Measurements from ENCODE around the gene IPCEF1. TPM values are rescaled to one million over a fixed set of nuclear protein-coding genes. Genes with fewer than 3 reads are reported as not detected.

The IPCEF1 gene
- total RNA-seq, 1 experiment from 2014 or later: 0.48 TPM

DNA sequence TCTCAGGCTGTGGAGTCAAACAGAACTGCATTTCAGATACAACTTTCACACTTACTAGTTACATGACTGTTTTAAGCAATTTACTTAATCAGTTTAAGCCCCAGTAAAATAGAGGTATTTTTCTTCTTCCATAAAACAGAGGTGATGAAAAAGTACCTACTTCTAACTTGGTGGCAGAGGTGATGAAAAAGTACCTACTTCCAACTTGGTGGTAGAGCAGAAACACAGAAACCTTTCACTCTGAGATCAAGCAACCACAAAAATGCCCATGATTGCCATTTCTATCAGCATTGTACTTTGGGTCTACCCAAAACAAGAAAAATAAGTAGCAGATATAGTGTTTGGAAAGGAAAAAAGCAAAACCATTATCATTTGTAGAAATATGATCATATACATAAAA, 168.9 kb downstream of the IPCEF1 start:
- Histone ChIP-seq H2BK12ac (ENCODE audit: insufficient read length, low read depth, low read length) (no peak overlapping the region), H2AK5ac (ENCODE audit: insufficient read length, low read length) (no peak overlapping the region), H3K18ac (ENCODE audit: insufficient read length, low read depth, low read length) (no peak overlapping the region), H3K23me2 (ENCODE audit: insufficient read length, low read depth, low read length, poor library complexity, severe bottlenecking) (no peaks in the 10 kb centered on the region), H3K9me3 (ENCODE audit: control insufficient read depth, low read depth, low read length) (no peaks in the 10 kb centered on the region), H4K5ac (ENCODE audit: insufficient read length, low read depth, low read length) (no peak overlapping the region), H3K14ac (ENCODE audit: insufficient read depth, low read length) (no peak overlapping the region), H4K91ac (ENCODE audit: insufficient read length, low read depth, low read length) (no peak overlapping the region), H2BK15ac (ENCODE audit: low read depth, low read length) (no peak overlapping the region), H4K8ac (replicated peaks; ENCODE audit: insufficient read length, low read depth, low read length) (no peak overlapping the region), H3K27me3 (ENCODE audit: insufficient read depth, low read length) (no peaks in the 10 kb centered on the region), H3K9ac (ENCODE audit: extremely low read depth, insufficient read length, low read length) (no peak overlapping the region), H4K20me1 (ENCODE audit: control insufficient read depth, insufficient read depth, insufficient read length) (no peaks in the 10 kb centered on the region), H3K23ac (ENCODE audit: insufficient read length, low read depth, low read length) (no peak overlapping the region), H2BK120ac (ENCODE audit: low read depth, low read length, poor library complexity, severe bottlenecking) (no peak overlapping the region), H3K56ac (ENCODE audit: insufficient read length, low read depth, low read length) (no peak overlapping the region), H3K4ac (ENCODE audit: low read depth, low read length) (no peak overlapping the region), H3K4me1 (ENCODE audit: insufficient read depth, low read length) (no peaks in the 10 kb centered on the region), H2BK20ac (ENCODE audit: low read depth, low read length, poor library complexity, severe bottlenecking) (no peak overlapping the region), H2BK5ac (ENCODE audit: insufficient read length, low read length) (no peak overlapping the region), H3K4me2 (ENCODE audit: insufficient read depth, insufficient read length, low read length) (no peak overlapping the region), H3T11ph (ENCODE audit: low read length) (no peak overlapping the region), H2AFZ (ENCODE audit: low read length) (no peak overlapping the region), H3K79me1 (ENCODE audit: insufficient read depth, low read depth, low read length, poor library complexity, severe bottlenecking) (no peaks in the 10 kb centered on the region), H3K27ac (ENCODE audit: insufficient read length, low read depth, low read length) (no peak overlapping the region), H3K79me2 (ENCODE audit: insufficient read depth, low read length) (no peaks in the 10 kb centered on the region)
- H3K9me3 Mint-ChIP-seq: peaks cover under 1% of the 10 kb centered on the region in 2 experiments; a peak in 1 of 5 replicates
- no peaks in the 10 kb centered on the region for H3K4me1 Mint-ChIP-seq
- TF ChIP-seq, protein P1, sequence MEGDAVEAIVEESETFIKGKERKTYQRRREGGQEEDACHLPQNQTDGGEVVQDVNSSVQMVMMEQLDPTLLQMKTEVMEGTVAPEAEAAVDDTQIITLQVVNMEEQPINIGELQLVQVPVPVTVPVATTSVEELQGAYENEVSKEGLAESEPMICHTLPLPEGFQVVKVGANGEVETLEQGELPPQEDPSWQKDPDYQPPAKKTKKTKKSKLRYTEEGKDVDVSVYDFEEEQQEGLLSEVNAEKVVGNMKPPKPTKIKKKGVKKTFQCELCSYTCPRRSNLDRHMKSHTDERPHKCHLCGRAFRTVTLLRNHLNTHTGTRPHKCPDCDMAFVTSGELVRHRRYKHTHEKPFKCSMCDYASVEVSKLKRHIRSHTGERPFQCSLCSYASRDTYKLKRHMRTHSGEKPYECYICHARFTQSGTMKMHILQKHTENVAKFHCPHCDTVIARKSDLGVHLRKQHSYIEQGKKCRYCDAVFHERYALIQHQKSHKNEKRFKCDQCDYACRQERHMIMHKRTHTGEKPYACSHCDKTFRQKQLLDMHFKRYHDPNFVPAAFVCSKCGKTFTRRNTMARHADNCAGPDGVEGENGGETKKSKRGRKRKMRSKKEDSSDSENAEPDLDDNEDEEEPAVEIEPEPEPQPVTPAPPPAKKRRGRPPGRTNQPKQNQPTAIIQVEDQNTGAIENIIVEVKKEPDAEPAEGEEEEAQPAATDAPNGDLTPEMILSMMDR (conservative IDR thresholded peaks at IDR 0.05): no peak
- no peak overlapping the region for H3K4me3 Mint-ChIP-seq
- no peaks in the 10 kb centered on the region; the same call in 1 of the 2 replicates for H3K27me3 Mint-ChIP-seq (ENCODE audit: low read depth)
- no peaks in the 10 kb centered on the region; a peak in 1 of 7 replicates for H3K36me3 Mint-ChIP-seq (ENCODE audit: insufficient read depth in 1 of 3, low read depth in 3 of 3)
- no peak for DNase-seq
- H3K27ac Mint-ChIP-seq: no peak overlapping the region

Measured in H9 (cell line).